WTC11 (cell line): ENCODE measurements around the gene ADAMTS12. TPM values are rescaled to one million over a fixed set of nuclear protein-coding genes. Genes with fewer than 3 reads are reported as not detected.

Experiments used
- ATAC-seq: fragments of 200-7000 bp; cut with Tn5 transposase; 2 replicates; pipeline ENCODE4 v1.10.0; 2021; ENCODE audit warnings: mild to moderate bottlenecking, moderate library complexity
- CTCF ChIA-PET: fragments of 300-600 bp; sonication (Branson Sonifier 250); formaldehyde crosslinking; loops from one replicate; lab custom pipeline; 2021; ENCODE audit warnings: antibody characterized with exemption; lab: Charles Lee
- POLR2A ChIA-PET: fragments of 350-600 bp; sonication (Branson Sonifier 250); formaldehyde crosslinking; loops from one replicate; lab custom pipeline; 2021; ENCODE audit warnings: antibody characterized with exemption; lab: Charles Lee
- DNase-seq: peaks from one replicate; pipeline ENCODE4 v3.0.0; 2021; ENCODE audit warnings: low spot score
- H3K27ac Mint-ChIP-seq: 2 replicates; pipeline ENCODE4 v1.8.0; 2021; ENCODE audit warnings: mixed read lengths
- H3K27me3 Mint-ChIP-seq: 2 replicates; pipeline ENCODE4 v1.8.0; 2021; ENCODE audit warnings: low read depth, mild to moderate bottlenecking, moderate library complexity, mixed read lengths
- H3K36me3 Mint-ChIP-seq: 2 replicates; pipeline ENCODE4 v1.8.0; 2021; ENCODE audit warnings: mixed read lengths
- H3K4me1 Mint-ChIP-seq: 2 replicates; pipeline ENCODE4 v1.8.0; 2022; ENCODE audit warnings: mixed read lengths
- H3K4me3 Mint-ChIP-seq: 2 replicates; pipeline ENCODE4 v1.8.0; 2021; ENCODE audit warnings: mild to moderate bottlenecking, moderate library complexity, mixed read lengths
- H3K9me3 Mint-ChIP-seq: 2 replicates; pipeline ENCODE4 v1.8.0; 2021; ENCODE audit warnings: mixed read lengths
- ATF1 ChIP-seq: sonication (generic); formaldehyde crosslinking; IDR thresholded peaks from 2 replicates; pipeline ENCODE4 v1.8.1; 2023; ENCODE audit warnings: mild to moderate bottlenecking, moderate library complexity, missing genetic modification reagents
- HMGA2 ChIP-seq: fragments of 250-450 bp; sonication (Bioruptor Pico); IDR thresholded peaks from 2 replicates; pipeline ENCODE4 v1.4.0; 2021; ENCODE audit warnings: mild to moderate bottlenecking, moderate library complexity
- JUN ChIP-seq: sonication (generic); formaldehyde crosslinking; IDR thresholded peaks from 2 replicates; pipeline ENCODE4 v1.8.0; 2023; ENCODE audit warnings: mild to moderate bottlenecking, missing genetic modification reagents
- NFATC4 ChIP-seq: fragments of 250-450 bp; sonication (Bioruptor Pico); IDR thresholded peaks from 2 replicates; pipeline ENCODE4 v1.9.0; 2021; ENCODE audit warnings: mild to moderate bottlenecking
- PRDM15 ChIP-seq: sonication (generic); formaldehyde crosslinking; IDR thresholded peaks from 2 replicates; pipeline ENCODE4 v1.8.0; 2022; ENCODE audit warnings: missing genetic modification reagents
- RORB ChIP-seq: fragments of 250-450 bp; sonication (Bioruptor Pico); IDR thresholded peaks from 2 replicates; pipeline ENCODE4 v1.9.0; 2021; ENCODE audit warnings: mild to moderate bottlenecking
- TCF7 ChIP-seq: sonication (generic); formaldehyde crosslinking; IDR thresholded peaks from 2 replicates; pipeline ENCODE4 v1.8.0; 2022; ENCODE audit warnings: mild to moderate bottlenecking, low read depth, missing genetic modification reagents, moderate library complexity
- ZNF232 ChIP-seq: sonication (generic); formaldehyde crosslinking; IDR thresholded peaks from 2 replicates; pipeline ENCODE4 v1.8.0; 2022; ENCODE audit warnings: mild to moderate bottlenecking, missing genetic modification reagents
- ZNF281 ChIP-seq: sonication (generic); formaldehyde crosslinking; IDR thresholded peaks from 2 replicates; pipeline ENCODE4 v1.8.0; 2023; ENCODE audit warnings: mild to moderate bottlenecking, missing genetic modification reagents
- ZNF425 ChIP-seq: fragments of 250-450 bp; sonication (Bioruptor Pico); conservative IDR thresholded peaks from 2 replicates; pipeline ENCODE4 v1.9.0; 2021; ENCODE audit warnings: mild to moderate bottlenecking
- ZNF532 ChIP-seq: fragments of 250-450 bp; sonication (Bioruptor Pico); IDR thresholded peaks from 2 replicates; pipeline ENCODE4 v1.9.0; 2021; ENCODE audit warnings: mild to moderate bottlenecking, borderline replicate concordance
- ZNF671 ChIP-seq: fragments of 250-450 bp; sonication (Bioruptor Pico); IDR thresholded peaks from 2 replicates; pipeline ENCODE4 v1.8.0; 2021; ENCODE audit warnings: mild to moderate bottlenecking
- total RNA-seq: library from RNA; stranded (reverse); gene quantifications from 3 replicates; pipeline ENCODE4 v1.2.3, GENCODE V29; 2021
- TF ChIP-seq, protein P1 (sequence below): fragments of 250-450 bp; sonication (Bioruptor Pico); IDR thresholded peaks from 2 replicates; pipeline ENCODE4 v2.1.2; 2022; ENCODE audit warnings: mild to moderate bottlenecking, moderate library complexity
- TF ChIP-seq, protein P2 (sequence below): sonication (generic); formaldehyde crosslinking; IDR thresholded peaks from 2 replicates; pipeline ENCODE4 v1.8.0; 2022; ENCODE audit warnings: mild to moderate bottlenecking, missing genetic modification reagents
- TF ChIP-seq, protein P3 (sequence below): sonication (generic); formaldehyde crosslinking; IDR thresholded peaks from 2 replicates; pipeline ENCODE4 v1.8.1; 2022; ENCODE audit warnings: low read depth, missing genetic modification reagents, borderline replicate concordance

Gene ADAMTS12
- total RNA-seq, 1 experiment from 2014 or later: 13.5 TPM

- TF ChIP-seq ZNF532 (CRISPR knock-in tag) (no peak), ZNF232 (no peak), TCF7 (CRISPR knock-in tag) (no peak), ZNF671 (no peak), ZNF281 (CRISPR knock-in tag) (no peak)
- TF ChIP-seq, protein P1, sequence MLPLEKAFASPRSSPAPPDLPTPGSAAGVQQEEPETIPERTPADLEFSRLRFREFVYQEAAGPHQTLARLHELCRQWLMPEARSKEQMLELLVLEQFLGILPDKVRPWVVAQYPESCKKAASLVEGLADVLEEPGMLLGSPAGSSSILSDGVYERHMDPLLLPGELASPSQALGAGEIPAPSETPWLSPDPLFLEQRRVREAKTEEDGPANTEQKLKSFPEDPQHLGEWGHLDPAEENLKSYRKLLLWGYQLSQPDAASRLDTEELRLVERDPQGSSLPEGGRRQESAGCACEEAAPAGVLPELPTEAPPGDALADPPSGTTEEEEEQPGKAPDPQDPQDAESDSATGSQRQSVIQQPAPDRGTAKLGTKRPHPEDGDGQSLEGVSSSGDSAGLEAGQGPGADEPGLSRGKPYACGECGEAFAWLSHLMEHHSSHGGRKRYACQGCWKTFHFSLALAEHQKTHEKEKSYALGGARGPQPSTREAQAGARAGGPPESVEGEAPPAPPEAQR (CRISPR knock-in tag): no peak
Observed at GRCh38 chr5:33477816-33478215, 414.0 kb downstream of the ADAMTS12 start (continued).

GRCh38 chr5:33476992-33477391 is 414.8 kb downstream of the ADAMTS12 start:
- POLR2A ChIA-PET: no interaction called here
- no peak for ATAC-seq
- CTCF ChIA-PET: no interaction called here
- H3K4me1 Mint-ChIP-seq: peaks cover 40% of the 10 kb centered on the region
- H3K36me3 Mint-ChIP-seq: peaks cover 66% of the 10 kb centered on the region
- peaks cover 17% of the 10 kb centered on the region for H3K9me3 Mint-ChIP-seq
- DNase-seq: no peak
- TF ChIP-seq RORB (CRISPR knock-in tag) (no peak), JUN (CRISPR knock-in tag) (no peak), HMGA2 (CRISPR knock-in tag) (no peak), ATF1 (CRISPR knock-in tag) (no peak)
- H3K27me3 Mint-ChIP-seq: no peaks in the 10 kb centered on the region
- H3K27ac Mint-ChIP-seq: no peak overlapping the region
- no peak overlapping the region for H3K4me3 Mint-ChIP-seq

DNA sequence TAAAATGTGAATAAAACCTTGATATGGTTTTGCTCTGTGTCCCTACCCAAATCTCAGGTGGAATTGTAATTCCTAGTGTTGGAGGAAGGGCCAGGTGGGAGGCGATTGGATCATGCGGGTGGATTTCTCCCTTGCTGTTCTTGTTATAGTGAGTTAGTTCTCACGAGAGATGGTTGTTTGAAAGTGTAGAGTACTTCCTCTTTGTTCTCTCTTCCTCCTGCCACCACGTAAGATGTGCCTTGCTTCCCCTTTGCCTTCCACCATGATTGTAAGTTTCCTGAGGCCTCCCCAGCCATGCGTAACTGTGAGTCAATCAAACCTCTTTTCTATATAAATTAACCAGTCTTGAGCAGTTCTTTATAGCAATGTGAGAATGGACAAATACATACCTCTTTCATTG is 416.1 kb downstream of the ADAMTS12 start:
- Mint-ChIP-seq H3K4me1 (peaks cover 33% of the 10 kb centered on the region), H3K27me3 (no peaks in the 10 kb centered on the region), H3K9me3 (peaks cover 17% of the 10 kb centered on the region), H3K36me3 (peaks cover 78% of the 10 kb centered on the region), H3K4me3 (no peak overlapping the region), H3K27ac (no peak overlapping the region)
- DNase-seq (no peak), ATAC-seq (no peak)
- POLR2A ChIA-PET: no interaction called here
- TF ChIP-seq ZNF425 (no peak), NFATC4 (CRISPR knock-in tag) (no peak), PRDM15 (CRISPR knock-in tag) (no peak)
- TF ChIP-seq, protein P2, sequence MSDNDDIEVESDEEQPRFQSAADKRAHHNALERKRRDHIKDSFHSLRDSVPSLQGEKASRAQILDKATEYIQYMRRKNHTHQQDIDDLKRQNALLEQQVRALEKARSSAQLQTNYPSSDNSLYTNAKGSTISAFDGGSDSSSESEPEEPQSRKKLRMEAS (CRISPR knock-in tag): no peak
- TF ChIP-seq, protein P3, sequence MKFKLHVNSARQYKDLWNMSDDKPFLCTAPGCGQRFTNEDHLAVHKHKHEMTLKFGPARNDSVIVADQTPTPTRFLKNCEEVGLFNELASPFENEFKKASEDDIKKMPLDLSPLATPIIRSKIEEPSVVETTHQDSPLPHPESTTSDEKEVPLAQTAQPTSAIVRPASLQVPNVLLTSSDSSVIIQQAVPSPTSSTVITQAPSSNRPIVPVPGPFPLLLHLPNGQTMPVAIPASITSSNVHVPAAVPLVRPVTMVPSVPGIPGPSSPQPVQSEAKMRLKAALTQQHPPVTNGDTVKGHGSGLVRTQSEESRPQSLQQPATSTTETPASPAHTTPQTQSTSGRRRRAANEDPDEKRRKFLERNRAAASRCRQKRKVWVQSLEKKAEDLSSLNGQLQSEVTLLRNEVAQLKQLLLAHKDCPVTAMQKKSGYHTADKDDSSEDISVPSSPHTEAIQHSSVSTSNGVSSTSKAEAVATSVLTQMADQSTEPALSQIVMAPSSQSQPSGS: no peak
- CTCF ChIA-PET: no interaction called here
